ENCODE results near the gene HOXB6. TPM values are rescaled to one million over a fixed set of nuclear protein-coding genes. Genes with fewer than 3 reads are reported as not detected.

Gene HOXB6
- total RNA-seq, 1 experiment from 2014 or later, result 64.8 TPM

DNA sequence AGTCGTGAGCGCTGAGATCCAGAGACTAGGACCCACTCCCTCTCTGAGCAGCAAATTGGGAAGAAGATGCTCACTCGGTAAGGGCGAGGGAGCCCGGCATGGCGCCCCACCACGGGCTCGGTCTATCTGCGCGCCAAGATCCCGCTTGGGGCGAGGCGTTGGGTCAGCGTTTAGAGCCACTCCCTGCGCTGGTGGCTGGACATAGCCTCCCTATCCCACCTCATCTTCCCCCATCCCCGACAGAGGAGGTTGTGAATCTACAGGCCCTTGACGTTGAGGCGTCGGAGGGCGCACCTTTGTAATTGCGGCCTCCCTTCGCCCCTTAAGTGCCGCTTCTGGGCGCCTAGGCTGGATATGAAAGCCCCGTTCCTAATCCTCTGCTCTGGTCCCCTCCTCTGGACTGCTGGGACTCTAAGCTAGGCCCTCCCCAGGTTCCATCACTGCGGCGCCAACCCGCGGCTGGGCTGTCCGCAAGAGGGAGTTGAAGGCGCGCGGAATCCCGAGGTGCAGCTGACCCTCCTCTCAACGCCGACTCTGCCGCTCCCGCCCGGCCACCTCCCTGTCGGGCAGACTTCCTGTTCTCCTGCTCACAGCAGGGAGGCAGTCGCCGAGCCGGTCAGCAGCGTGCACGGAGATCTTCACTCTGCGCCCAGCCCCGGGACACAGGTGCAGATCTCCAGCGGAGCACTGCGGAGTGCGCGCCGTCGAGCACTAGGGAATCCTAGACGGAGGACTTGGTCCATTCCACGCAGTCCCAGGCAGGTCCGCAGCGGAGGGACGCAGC, 37.5 kb upstream of the HOXB6 start:
- Histone ChIP-seq H3K4me2 (ENCODE audit: low read length) (no peak overlapping the region), H3K9ac (ENCODE audit: low read length) (no peak overlapping the region), H3K4me1 (ENCODE audit: control insufficient read depth in 1 of 2, insufficient read depth in 2 of 2, low read length in 2 of 2) (peaks cover 13 to 41% of the 10 kb centered on the region in 2 experiments; a peak in 3 of 4 replicates), H2AFZ (ENCODE audit: low read depth, low read length, poor library complexity, severe bottlenecking) (no peak overlapping the region), H3K9me3 (ENCODE audit: control insufficient read depth in 1 of 2, insufficient read depth in 1 of 2, low read depth in 1 of 2, low read length in 2 of 2) (no peaks in the 10 kb centered on the region), H3K79me2 (ENCODE audit: insufficient read depth, low read length) (peaks cover 93% of the 10 kb centered on the region), H3K36me3 (ENCODE audit: control insufficient read depth in 1 of 2, insufficient read depth in 2 of 2, low read length in 2 of 2) (peaks cover 0 to 15% of the 10 kb centered on the region in 2 experiments; a peak in 1 of 4 replicates), H3K4me3 (replicated peaks in 1 of 2; ENCODE audit: low read depth in 1 of 2, low read length in 2 of 2) (no peak overlapping the region), H3K27me3 (ENCODE audit: insufficient read depth, low read length) (no peaks in the 10 kb centered on the region), H4K20me1 (ENCODE audit: insufficient read depth) (no peaks in the 10 kb centered on the region), H3K27ac (ENCODE audit: low read depth, low read length) (no peak overlapping the region), H3K9me2 (ENCODE audit: insufficient read depth) (no peaks in the 10 kb centered on the region)
- ChIA-PET POLR2A (no interaction called here), CTCF (no interaction called here), RAD21 (ENCODE audit: low non-redundant PET in 1 of 2, low total read pairs in 2 of 2, uncharacterized antibody in 2 of 2, unreplicated experiment in 2 of 2) (no interaction called here)
- DNase-seq (ENCODE audit: low read depth, low spot score), result no peak
- ATAC-seq, result no peak
- intact Hi-C loops (cut with micrococcal nuclease), result no loop called here
- BruUV-seq (replicated peaks), result no TSS peak
- TF ChIP-seq CEBPB (IDR thresholded peaks at IDR 0.05; ENCODE audit: low read depth), result no peak
- TF ChIP-seq YY1 (IDR thresholded peaks at IDR 0.05; ENCODE audit: extremely low read depth, insufficient replicate concordance, low read depth, low read length), result no peak
- TF ChIP-seq, protein P1, sequence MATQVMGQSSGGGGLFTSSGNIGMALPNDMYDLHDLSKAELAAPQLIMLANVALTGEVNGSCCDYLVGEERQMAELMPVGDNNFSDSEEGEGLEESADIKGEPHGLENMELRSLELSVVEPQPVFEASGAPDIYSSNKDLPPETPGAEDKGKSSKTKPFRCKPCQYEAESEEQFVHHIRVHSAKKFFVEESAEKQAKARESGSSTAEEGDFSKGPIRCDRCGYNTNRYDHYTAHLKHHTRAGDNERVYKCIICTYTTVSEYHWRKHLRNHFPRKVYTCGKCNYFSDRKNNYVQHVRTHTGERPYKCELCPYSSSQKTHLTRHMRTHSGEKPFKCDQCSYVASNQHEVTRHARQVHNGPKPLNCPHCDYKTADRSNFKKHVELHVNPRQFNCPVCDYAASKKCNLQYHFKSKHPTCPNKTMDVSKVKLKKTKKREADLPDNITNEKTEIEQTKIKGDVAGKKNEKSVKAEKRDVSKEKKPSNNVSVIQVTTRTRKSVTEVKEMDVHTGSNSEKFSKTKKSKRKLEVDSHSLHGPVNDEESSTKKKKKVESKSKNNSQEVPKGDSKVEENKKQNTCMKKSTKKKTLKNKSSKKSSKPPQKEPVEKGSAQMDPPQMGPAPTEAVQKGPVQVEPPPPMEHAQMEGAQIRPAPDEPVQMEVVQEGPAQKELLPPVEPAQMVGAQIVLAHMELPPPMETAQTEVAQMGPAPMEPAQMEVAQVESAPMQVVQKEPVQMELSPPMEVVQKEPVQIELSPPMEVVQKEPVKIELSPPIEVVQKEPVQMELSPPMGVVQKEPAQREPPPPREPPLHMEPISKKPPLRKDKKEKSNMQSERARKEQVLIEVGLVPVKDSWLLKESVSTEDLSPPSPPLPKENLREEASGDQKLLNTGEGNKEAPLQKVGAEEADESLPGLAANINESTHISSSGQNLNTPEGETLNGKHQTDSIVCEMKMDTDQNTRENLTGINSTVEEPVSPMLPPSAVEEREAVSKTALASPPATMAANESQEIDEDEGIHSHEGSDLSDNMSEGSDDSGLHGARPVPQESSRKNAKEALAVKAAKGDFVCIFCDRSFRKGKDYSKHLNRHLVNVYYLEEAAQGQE (IDR thresholded peaks at IDR 0.05; ENCODE audit: low read depth), result no peak
- TF ChIP-seq SRF (IDR thresholded peaks at IDR 0.05; ENCODE audit: low read depth), result no peak
- no peak for TF ChIP-seq POLR2AphosphoS5 (IDR thresholded peaks at IDR 0.05; ENCODE audit: low read depth, low read length)
- TF ChIP-seq, protein P2, sequence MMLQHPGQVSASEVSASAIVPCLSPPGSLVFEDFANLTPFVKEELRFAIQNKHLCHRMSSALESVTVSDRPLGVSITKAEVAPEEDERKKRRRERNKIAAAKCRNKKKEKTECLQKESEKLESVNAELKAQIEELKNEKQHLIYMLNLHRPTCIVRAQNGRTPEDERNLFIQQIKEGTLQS (IDR thresholded peaks at IDR 0.05), result no peak
- TF ChIP-seq POLR2A (IDR thresholded peaks at IDR 0.05; ENCODE audit: borderline replicate concordance, extremely low read depth, insufficient read depth, insufficient read length), result no peak
- no peak for TF ChIP-seq ZNF274 (IDR thresholded peaks at IDR 0.05; ENCODE audit: low read depth, low read length)
- TF ChIP-seq EGR1 (IDR thresholded peaks at IDR 0.05; ENCODE audit: low read depth), result no peak
- no peak for TF ChIP-seq TCF7L2 (IDR thresholded peaks at IDR 0.05; ENCODE audit: borderline replicate concordance, extremely low read depth, insufficient read depth, insufficient read length)
- TF ChIP-seq ELF1 (IDR thresholded peaks at IDR 0.05; ENCODE audit: borderline replicate concordance, low read depth), result no peak
